ENCODE measurements around the gene PRRT4.

The PRRT4 gene

DNA sequence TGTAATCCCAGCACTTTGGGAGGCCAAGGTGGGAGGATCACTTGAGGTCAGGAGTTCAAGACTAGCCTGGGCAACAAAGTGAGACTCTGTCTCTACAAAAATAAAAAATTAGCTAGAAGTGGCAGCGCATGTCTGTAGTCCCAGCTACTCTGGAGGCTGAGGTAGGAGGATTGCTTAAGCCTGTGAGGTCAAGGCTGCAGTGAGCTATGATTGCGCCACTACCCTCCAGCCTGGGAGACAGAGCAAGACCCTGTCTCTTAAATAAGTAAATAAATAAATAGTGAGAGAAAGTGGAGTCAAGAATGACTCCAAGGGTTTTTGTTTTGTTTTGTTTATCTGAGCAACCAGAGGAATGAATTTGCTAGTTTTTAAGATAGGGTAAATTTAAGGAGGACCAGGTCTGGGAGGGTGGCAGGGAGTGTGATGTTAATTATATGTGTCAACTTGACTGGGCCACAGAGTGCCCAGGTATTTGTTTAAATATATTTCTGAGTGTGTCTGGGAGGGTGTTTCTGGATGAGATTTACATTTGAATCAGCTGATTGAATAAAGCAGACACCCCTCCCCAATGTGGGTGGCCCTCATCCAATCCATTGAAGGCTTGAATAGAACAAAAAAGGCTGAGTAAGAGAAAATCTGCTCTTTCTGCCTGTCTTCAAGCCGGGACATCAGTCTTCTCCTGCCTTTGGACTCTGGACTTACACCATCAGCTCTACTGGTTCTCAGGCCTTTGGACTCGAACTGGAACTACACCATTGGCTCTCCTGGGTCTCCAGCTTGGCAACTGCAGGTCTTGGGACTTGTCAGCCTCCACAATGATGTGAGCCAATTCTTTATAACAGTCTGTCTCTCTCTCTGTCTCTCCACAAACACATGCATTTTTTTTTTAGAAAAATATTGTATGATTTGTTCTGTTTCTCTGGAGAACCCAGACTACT lies 24.8 kb upstream of the PRRT4 start:
- H3K4me1 ChIP-seq (ENCODE audit: low read length): no peaks in the 10 kb centered on the region
- no peaks in the 10 kb centered on the region for H3K9me3 ChIP-seq (replicated peaks; ENCODE audit: insufficient read depth, low read length)
- H3K79me2 ChIP-seq (ENCODE audit: low read length): no peaks in the 10 kb centered on the region
- no peak for DNase-seq
- H4K20me1 ChIP-seq (ENCODE audit: insufficient read depth, low read length): no peaks in the 10 kb centered on the region
- H3K4me3 ChIP-seq (ENCODE audit: low read length): no peak overlapping the region
- no peak overlapping the region for H3K4me2 ChIP-seq (ENCODE audit: low read depth, low read length)
- no peak overlapping the region for H2AFZ ChIP-seq (ENCODE audit: low read length)
- no peak for TF ChIP-seq EZH2phosphoT487 (IDR thresholded peaks at IDR 0.05; ENCODE audit: low read length)
- no peaks in the 10 kb centered on the region for H3K9me2 ChIP-seq (replicated peaks; ENCODE audit: insufficient read depth, low read length)
- no peaks in the 10 kb centered on the region for H3K36me3 ChIP-seq (replicated peaks; ENCODE audit: insufficient read depth, low read length)
- H3K27ac ChIP-seq (ENCODE audit: low read length): no peak overlapping the region
- no peaks in the 10 kb centered on the region for H3F3A ChIP-seq (ENCODE audit: insufficient read depth, low read length)
- H3K27me3 ChIP-seq (replicated peaks; ENCODE audit: insufficient read depth, low read length): peaks cover 5% of the 10 kb centered on the region
- no peak overlapping the region for H3K9ac ChIP-seq (ENCODE audit: low read length)

DNA sequence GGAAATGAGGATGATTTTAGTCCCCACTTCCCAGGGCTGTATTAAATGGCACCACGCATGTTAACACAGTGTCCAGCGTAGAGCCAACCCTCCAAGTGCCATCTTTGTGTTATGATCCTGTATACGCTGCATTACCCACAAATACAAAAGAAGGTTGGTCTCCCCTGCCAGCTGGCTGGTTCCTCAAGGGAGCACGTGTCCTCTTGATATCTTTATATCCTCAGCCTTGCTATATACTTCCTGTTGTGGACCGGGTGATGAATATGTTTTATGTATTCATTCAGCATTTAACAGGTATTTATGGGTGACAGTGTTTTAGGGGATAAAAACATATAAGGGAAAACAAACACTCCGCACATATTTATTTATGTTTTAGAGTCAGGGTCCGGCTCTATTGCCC lies 23.2 kb upstream of the PRRT4 start:
- TF ChIP-seq, protein P1, sequence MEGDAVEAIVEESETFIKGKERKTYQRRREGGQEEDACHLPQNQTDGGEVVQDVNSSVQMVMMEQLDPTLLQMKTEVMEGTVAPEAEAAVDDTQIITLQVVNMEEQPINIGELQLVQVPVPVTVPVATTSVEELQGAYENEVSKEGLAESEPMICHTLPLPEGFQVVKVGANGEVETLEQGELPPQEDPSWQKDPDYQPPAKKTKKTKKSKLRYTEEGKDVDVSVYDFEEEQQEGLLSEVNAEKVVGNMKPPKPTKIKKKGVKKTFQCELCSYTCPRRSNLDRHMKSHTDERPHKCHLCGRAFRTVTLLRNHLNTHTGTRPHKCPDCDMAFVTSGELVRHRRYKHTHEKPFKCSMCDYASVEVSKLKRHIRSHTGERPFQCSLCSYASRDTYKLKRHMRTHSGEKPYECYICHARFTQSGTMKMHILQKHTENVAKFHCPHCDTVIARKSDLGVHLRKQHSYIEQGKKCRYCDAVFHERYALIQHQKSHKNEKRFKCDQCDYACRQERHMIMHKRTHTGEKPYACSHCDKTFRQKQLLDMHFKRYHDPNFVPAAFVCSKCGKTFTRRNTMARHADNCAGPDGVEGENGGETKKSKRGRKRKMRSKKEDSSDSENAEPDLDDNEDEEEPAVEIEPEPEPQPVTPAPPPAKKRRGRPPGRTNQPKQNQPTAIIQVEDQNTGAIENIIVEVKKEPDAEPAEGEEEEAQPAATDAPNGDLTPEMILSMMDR (IDR thresholded peaks at IDR 0.05; ENCODE audit: low read length): no peak
- TF ChIP-seq EZH2phosphoT487 (IDR thresholded peaks at IDR 0.05; ENCODE audit: low read length): no peak
- no peak overlapping the region for H3K27ac ChIP-seq (ENCODE audit: low read length)
- DNase-seq: no peak
- no peaks in the 10 kb centered on the region for H3K9me3 ChIP-seq (replicated peaks; ENCODE audit: insufficient read depth, low read length)
- H3K79me2 ChIP-seq (ENCODE audit: low read length): no peaks in the 10 kb centered on the region
- no peak overlapping the region for H3K4me2 ChIP-seq (ENCODE audit: low read depth, low read length)
- H3K27me3 ChIP-seq (replicated peaks; ENCODE audit: insufficient read depth, low read length): peaks cover 5% of the 10 kb centered on the region
- H3K36me3 ChIP-seq (replicated peaks; ENCODE audit: insufficient read depth, low read length): no peaks in the 10 kb centered on the region
- H4K20me1 ChIP-seq (ENCODE audit: insufficient read depth, low read length): no peaks in the 10 kb centered on the region
- H3F3A ChIP-seq (ENCODE audit: insufficient read depth, low read length): no peaks in the 10 kb centered on the region
- H3K9me2 ChIP-seq (replicated peaks; ENCODE audit: insufficient read depth, low read length): no peaks in the 10 kb centered on the region
- no peak overlapping the region for H2AFZ ChIP-seq (ENCODE audit: low read length)
- H3K9ac ChIP-seq (ENCODE audit: low read length): no peak overlapping the region
- H3K4me3 ChIP-seq (ENCODE audit: low read length): no peak overlapping the region
- no peaks in the 10 kb centered on the region for H3K4me1 ChIP-seq (ENCODE audit: low read length)

- no peak overlapping the region for H3K27ac ChIP-seq (ENCODE audit: low read length)
- DNase-seq: no peak
- TF ChIP-seq EZH2 (optimal IDR thresholded peaks at IDR 0.05; ENCODE audit: low read depth, low read length): no peak
- no peak for TF ChIP-seq EZH2phosphoT487 (IDR thresholded peaks at IDR 0.05; ENCODE audit: low read length)
- TF ChIP-seq, protein P1 (IDR thresholded peaks at IDR 0.05; ENCODE audit: low read length): no peak
Observed at GRCh38 chr7:128383776-128384175, 22.3 kb upstream of the PRRT4 start.

More at GRCh38 chr7:128383776-128384175, 22.3 kb upstream of the PRRT4 start:
- Histone ChIP-seq H3K4me1 (ENCODE audit: low read length) (no peaks in the 10 kb centered on the region), H3K36me3 (replicated peaks; ENCODE audit: insufficient read depth, low read length) (no peaks in the 10 kb centered on the region), H3K4me3 (ENCODE audit: low read length) (no peak overlapping the region), H3K79me2 (ENCODE audit: low read length) (no peaks in the 10 kb centered on the region), H4K20me1 (ENCODE audit: insufficient read depth, low read length) (no peaks in the 10 kb centered on the region), H3K9ac (ENCODE audit: low read length) (no peak overlapping the region), H3K9me2 (replicated peaks; ENCODE audit: insufficient read depth, low read length) (no peaks in the 10 kb centered on the region), H3F3A (ENCODE audit: insufficient read depth, low read length) (no peaks in the 10 kb centered on the region), H3K9me3 (replicated peaks; ENCODE audit: insufficient read depth, low read length) (no peaks in the 10 kb centered on the region), H3K27me3 (replicated peaks; ENCODE audit: insufficient read depth, low read length) (peaks cover 5% of the 10 kb centered on the region), H2AFZ (ENCODE audit: low read length) (no peak overlapping the region), H3K4me2 (ENCODE audit: low read depth, low read length) (no peak overlapping the region)
